OCI-LY7 (cell line): ENCODE data around the gene TICAM1. TPM values are rescaled to one million over a fixed set of nuclear protein-coding genes. Genes with fewer than 3 reads are reported as not detected.

ENCODE experiments used
- BruUV-seq: library from RNA; stranded (reverse); fragments of 400-500 nt; replicated peaks from 2 replicates; lab custom pipeline; 2021; lab: Mats Ljungman, UMichigan
- CTCF ChIA-PET: fragments of 300-600 bp; sonication (Branson Sonifier 250); formaldehyde crosslinking; loops from one replicate; lab custom pipeline; 2022; ENCODE audit warnings: antibody characterized with exemption; ENCODE audit not compliant: unreplicated experiment; lab: Charles Lee
- POLR2A ChIA-PET: fragments of 300-600 bp; sonication (Branson Sonifier 250); formaldehyde crosslinking; loops from one replicate; lab custom pipeline; 2022; ENCODE audit warnings: antibody characterized with exemption; lab: Charles Lee
- DNase-seq: peaks from one replicate; pipeline ENCODE4 v3.0.0-alpha.2; 2015; ENCODE audit warnings: low spot score
- H2AFZ ChIP-seq: fragments of 200-600 bp; sonication (generic), shearing (Covaris generic); 2 replicates; pipeline ENCODE4 v1.6.1; 2014; ENCODE audit warnings: mild to moderate bottlenecking, antibody characterized with exemption, low read length, moderate library complexity
- H3K27ac ChIP-seq: fragments of 200-600 bp; sonication (generic); 2 replicates; pipeline ENCODE4 v1.5.1; 2014; ENCODE audit warnings: mixed run types, low read depth, mild to moderate bottlenecking, moderate library complexity, low read length, inconsistent platforms; ENCODE audit not compliant: poor library complexity, severe bottlenecking
- H3K36me3 ChIP-seq: fragments of 200-600 bp; sonication (generic); 2 replicates; pipeline ENCODE4 v1.6.1; 2014; ENCODE audit warnings: mild to moderate bottlenecking, antibody characterized with exemption, low read length, moderate library complexity, mixed read lengths; ENCODE audit not compliant: insufficient read depth
- H3K4me1 ChIP-seq: fragments of 200-600 bp; sonication (generic); 2 replicates; pipeline ENCODE4 v1.5.1; 2014; ENCODE audit warnings: mild to moderate bottlenecking, low read length; ENCODE audit not compliant: insufficient read depth, poor library complexity, severe bottlenecking
- H3K4me2 ChIP-seq: fragments of 200-600 bp; sonication (generic); 2 replicates; pipeline ENCODE4 v1.6.1; 2014; ENCODE audit warnings: mild to moderate bottlenecking, low read length
- H3K4me3 ChIP-seq: fragments of 200-600 bp; sonication (generic); 2 replicates; pipeline ENCODE4 v1.5.1; 2014; ENCODE audit warnings: mild to moderate bottlenecking, low read depth, low read length; ENCODE audit not compliant: poor library complexity, severe bottlenecking
- H3K79me2 ChIP-seq: fragments of 200-600 bp; sonication (generic); 2 replicates; pipeline ENCODE4 v1.6.1; 2016; ENCODE audit warnings: low read depth, mild to moderate bottlenecking, low read length, moderate library complexity, mixed read lengths; ENCODE audit not compliant: insufficient read depth
- H3K9me2 ChIP-seq: fragments of 200-600 bp; sonication (generic); 2 replicates; pipeline ENCODE4 v1.6.1; 2016; ENCODE audit warnings: mild to moderate bottlenecking, low read length, mixed read lengths; ENCODE audit not compliant: insufficient read depth
- H3K9me3 ChIP-seq: fragments of 200-600 bp; sonication (generic); 2 replicates; pipeline ENCODE4 v1.6.1; 2014; ENCODE audit warnings: mild to moderate bottlenecking, mixed run types, low read length, mixed read lengths
- H4K20me1 ChIP-seq: fragments of 200-600 bp; sonication (generic); 2 replicates; pipeline ENCODE4 v1.6.1; 2014; ENCODE audit warnings: mild to moderate bottlenecking, antibody characterized with exemption, low read length, moderate library complexity, mixed read lengths; ENCODE audit not compliant: insufficient read depth
- CTCF ChIP-seq: fragments of 200-600 bp; sonication (generic); conservative IDR thresholded peaks from 2 replicates; pipeline ENCODE4 v1.5.1; 2014; ENCODE audit warnings: mild to moderate bottlenecking, antibody characterized with exemption, low read length, moderate library complexity, mixed read lengths
- EZH2phosphoT487 ChIP-seq: fragments of 200-600 bp; sonication (generic); IDR thresholded peaks from 2 replicates; pipeline ENCODE4 v1.6.1; 2018; ENCODE audit warnings: low read depth, borderline replicate concordance, mild to moderate bottlenecking, mixed run types, antibody characterized with exemption, low read length, moderate library complexity, mixed read lengths
- intact Hi-C: fragments of 100-400 bp; cut with micrococcal nuclease; formaldehyde crosslinking; loops from one replicate; pipeline ENCODE4 v1.10.0; 2022; ENCODE audit not compliant: unreplicated experiment
- total RNA-seq, 2 experiments: library from RNA; depleted of rRNA in 1 of 2; stranded (reverse); fragments of >200 nt in 1 of 2; shearing (Covaris generic) in 1 of 2; gene quantifications; 2 replicates each; pipeline ENCODE4 v1.2.3, GENCODE V29; 2014 to 2022

Gene TICAM1
- total RNA-seq, 2 experiments from 2014 or later: 6.8 to 26.7 TPM

GRCh38 chr19:4815426-4816201 is 15.9 kb downstream of the TICAM1 start:
- peak overlapping the region; percentile 30; the same call in 1 of the 2 replicates for H3K4me2 ChIP-seq
- ChIA-PET POLR2A (no interaction called here), CTCF (no interaction called here)

GRCh38 chr19:4814625-4815425 is 16.7 kb downstream of the TICAM1 start:
- ChIA-PET POLR2A (interaction anchor here (0.6 to 1.5 kb wide), 3 partner anchors 11 to 171 kb away, joined by 3 read pairs; no protein-coding TSS in a partner anchor), CTCF (no interaction called here)
- TF ChIP-seq EZH2phosphoT487: no peak
- no peak for TF ChIP-seq CTCF
- no peaks in the 10 kb centered on the region for H3K9me3 ChIP-seq
- no peak for DNase-seq
- H3K36me3 ChIP-seq: peaks cover 50% of the 10 kb centered on the region
- intact Hi-C loops: no loop called here
- no peaks in the 10 kb centered on the region for H3K79me2 ChIP-seq
- no peak overlapping the region for H2AFZ ChIP-seq
- H3K9me2 ChIP-seq: no peaks in the 10 kb centered on the region
- H3K4me3 ChIP-seq: no peak overlapping the region
- BruUV-seq: no TSS peak
- no peaks in the 10 kb centered on the region for H4K20me1 ChIP-seq
- H3K4me1 ChIP-seq: peaks cover 30% of the 10 kb centered on the region
- H3K27ac ChIP-seq: peak overlapping the region; percentile 59
- no peak overlapping the region for H3K4me2 ChIP-seq

More at GRCh38 chr19:4815426-4816201, 15.9 kb downstream of the TICAM1 start:
- no TSS peak for BruUV-seq
- H4K20me1 ChIP-seq: no peaks in the 10 kb centered on the region
- H3K27ac ChIP-seq: no peak overlapping the region
- no peak overlapping the region for H3K4me3 ChIP-seq
- H3K36me3 ChIP-seq: peaks cover 50% of the 10 kb centered on the region
- intact Hi-C loops: no loop called here
- H3K79me2 ChIP-seq: peaks cover under 1% of the 10 kb centered on the region; the same call in 1 of the 2 replicates
- DNase-seq: peak; percentile 91
- no peaks in the 10 kb centered on the region for H3K9me2 ChIP-seq
- H3K4me1 ChIP-seq: peaks cover 24% of the 10 kb centered on the region
- H2AFZ ChIP-seq: peak overlapping the region; percentile 42; the same call in 1 of the 2 replicates
- H3K9me3 ChIP-seq: no peaks in the 10 kb centered on the region
- TF ChIP-seq EZH2phosphoT487 (no peak), CTCF (no peak)
